ENCODE measurements around the gene TBPL1. TPM values are rescaled to one million over a fixed set of nuclear protein-coding genes. Genes with fewer than 3 reads are reported as not detected.

TBPL1 gene
- 10 to 100 TPM; 10.1 to 19.1 (median 13.7) TPM for total RNA-seq

DNA sequence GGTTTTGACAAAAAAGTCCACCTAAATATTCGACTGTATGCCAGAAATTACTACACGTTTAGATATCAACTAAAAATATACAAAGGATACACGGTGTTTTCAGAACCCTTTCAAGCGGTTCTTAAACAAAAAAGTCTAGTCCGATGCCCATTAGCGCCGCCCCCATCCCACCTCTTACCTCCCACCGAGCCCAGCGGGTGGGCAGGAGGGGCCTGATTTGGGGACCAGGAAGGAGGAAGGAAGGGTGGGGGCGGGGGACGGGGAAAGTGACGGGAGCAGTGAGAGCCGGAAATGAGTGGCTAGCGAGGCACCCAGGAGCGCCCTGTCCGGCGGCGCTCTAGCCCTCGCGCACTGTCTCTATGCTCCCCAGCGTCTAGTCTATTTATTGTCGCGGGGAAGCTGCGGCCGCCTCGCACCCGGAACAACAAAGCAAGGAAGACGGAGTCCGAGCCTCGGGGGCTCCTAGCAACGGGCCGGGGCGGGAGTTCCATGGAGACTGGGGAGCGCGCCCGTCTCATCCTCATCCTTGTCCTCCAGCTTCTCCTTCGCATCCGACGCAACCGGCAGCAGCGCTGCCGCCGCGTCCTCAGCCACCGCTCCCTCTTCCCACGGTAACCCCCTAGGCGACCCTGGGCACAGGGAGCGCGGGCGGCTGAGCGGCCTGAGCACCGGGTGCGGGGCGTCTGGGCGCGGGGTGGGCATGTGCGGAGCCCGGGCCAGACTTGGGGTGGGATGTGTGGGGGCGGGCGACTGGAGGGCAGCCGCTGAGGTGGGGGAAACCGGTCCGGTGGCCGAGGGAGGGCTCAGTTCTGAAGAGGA, at the start of gene TBPL1:
Gene TBPL1, plus strand, starts transcription at position 410 of the 819 bp plus-strand sequence. CDS start 26,902 bp downstream, outside the sequence.
- Histone ChIP-seq H3K9me3 (no peaks in the 10 kb centered on the region), H3K36me3 (no peaks in the 10 kb centered on the region), H3K4me1 (peaks cover 12 to 35% (median 17%) of the 10 kb centered on the region in 3 donors), H3K4me3 (peak within 1 kb of the TSS; percentile 84 to 98), H3K27me3 (no peaks in the 10 kb centered on the region), H3K27ac (peak within 1 kb of the TSS; percentile 86 to 99 (median 99))
- peak; percentile 97 for ATAC-seq
- 0 to 1% methylated on average over 11 to 28 of the region's 64 CpGs for WGBS, 2 donors (ENCODE audit: low coverage in 1 of 2)
- TF ChIP-seq POLR2AphosphoS5 (IDR thresholded peaks at IDR 0.05) (peak; percentile 78), EP300 (IDR thresholded peaks at IDR 0.05) (no peak), POLR2A (IDR thresholded peaks at IDR 0.05) (peak; percentile 56 to 72)
- TF ChIP-seq, protein P1, sequence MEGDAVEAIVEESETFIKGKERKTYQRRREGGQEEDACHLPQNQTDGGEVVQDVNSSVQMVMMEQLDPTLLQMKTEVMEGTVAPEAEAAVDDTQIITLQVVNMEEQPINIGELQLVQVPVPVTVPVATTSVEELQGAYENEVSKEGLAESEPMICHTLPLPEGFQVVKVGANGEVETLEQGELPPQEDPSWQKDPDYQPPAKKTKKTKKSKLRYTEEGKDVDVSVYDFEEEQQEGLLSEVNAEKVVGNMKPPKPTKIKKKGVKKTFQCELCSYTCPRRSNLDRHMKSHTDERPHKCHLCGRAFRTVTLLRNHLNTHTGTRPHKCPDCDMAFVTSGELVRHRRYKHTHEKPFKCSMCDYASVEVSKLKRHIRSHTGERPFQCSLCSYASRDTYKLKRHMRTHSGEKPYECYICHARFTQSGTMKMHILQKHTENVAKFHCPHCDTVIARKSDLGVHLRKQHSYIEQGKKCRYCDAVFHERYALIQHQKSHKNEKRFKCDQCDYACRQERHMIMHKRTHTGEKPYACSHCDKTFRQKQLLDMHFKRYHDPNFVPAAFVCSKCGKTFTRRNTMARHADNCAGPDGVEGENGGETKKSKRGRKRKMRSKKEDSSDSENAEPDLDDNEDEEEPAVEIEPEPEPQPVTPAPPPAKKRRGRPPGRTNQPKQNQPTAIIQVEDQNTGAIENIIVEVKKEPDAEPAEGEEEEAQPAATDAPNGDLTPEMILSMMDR (IDR thresholded peaks at IDR 0.05), result peak in 1 of 4 experiments; percentile 9

DNA sequence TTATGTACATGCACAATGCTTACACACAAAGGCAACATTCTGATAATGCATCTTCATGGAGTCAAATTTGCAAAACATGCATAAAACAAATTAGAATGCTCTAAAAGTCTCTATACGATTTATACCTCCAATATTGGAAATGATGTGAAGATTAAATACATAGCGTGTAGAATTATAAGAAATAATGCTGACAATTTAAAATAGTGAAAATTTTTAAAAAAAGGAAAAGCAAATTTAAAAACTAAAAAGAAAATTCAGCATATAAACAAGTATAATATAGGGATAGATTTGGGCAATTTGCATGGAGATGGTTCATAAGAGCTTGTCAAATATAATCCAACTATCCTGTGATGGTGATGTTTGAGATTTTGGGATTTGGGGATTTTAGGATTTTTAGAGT, 49.2 kb upstream of the TBPL1 start:
- Histone ChIP-seq H3K27me3 (peaks cover 4% of the 10 kb centered on the region), H3K4me3 (no peak overlapping the region), H3K36me3 (no peaks in the 10 kb centered on the region), H3K4me1 (no peaks in the 10 kb centered on the region), H3K9me3 (no peaks in the 10 kb centered on the region), H3K27ac (no peak overlapping the region)
- TF ChIP-seq POLR2A (IDR thresholded peaks at IDR 0.05) (no peak), POLR2AphosphoS5 (IDR thresholded peaks at IDR 0.05) (no peak), EP300 (IDR thresholded peaks at IDR 0.05) (no peak)
- TF ChIP-seq, protein P1 (IDR thresholded peaks at IDR 0.05), result no peak
- ATAC-seq, result no peak
- 94 to 95% methylated on average over 2 of the region's 2 CpGs for WGBS, 2 donors (ENCODE audit: low coverage in 1 of 2)

DNA sequence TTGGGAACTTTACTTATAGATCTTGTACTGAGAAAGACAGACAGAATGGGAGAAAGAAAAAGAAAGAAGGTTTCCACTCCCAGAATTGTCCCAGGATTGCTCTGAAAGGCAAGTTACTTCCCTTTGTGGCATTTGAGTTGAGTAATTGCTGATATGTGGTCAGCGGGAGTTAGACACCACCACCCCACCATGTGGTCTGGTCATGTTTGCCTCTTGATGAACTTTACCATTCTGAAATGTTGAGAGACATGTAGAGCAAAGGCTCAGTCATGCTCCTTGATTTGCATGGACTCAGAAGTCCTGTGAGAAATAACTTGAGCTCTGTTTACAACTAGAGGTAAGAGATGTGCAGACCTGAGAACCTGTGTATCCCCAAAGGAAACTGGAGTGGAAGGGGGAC, 47.0 kb upstream of the TBPL1 start:
- WGBS, 2 donors (ENCODE audit: low coverage in 1 of 2), result 40 to 88% methylated on average over 1 of the region's 1 CpG
- no peak for ATAC-seq
- TF ChIP-seq, protein P1 (IDR thresholded peaks at IDR 0.05), result no peak
- TF ChIP-seq POLR2A (IDR thresholded peaks at IDR 0.05) (no peak), POLR2AphosphoS5 (IDR thresholded peaks at IDR 0.05) (no peak), EP300 (IDR thresholded peaks at IDR 0.05) (no peak)

DNA sequence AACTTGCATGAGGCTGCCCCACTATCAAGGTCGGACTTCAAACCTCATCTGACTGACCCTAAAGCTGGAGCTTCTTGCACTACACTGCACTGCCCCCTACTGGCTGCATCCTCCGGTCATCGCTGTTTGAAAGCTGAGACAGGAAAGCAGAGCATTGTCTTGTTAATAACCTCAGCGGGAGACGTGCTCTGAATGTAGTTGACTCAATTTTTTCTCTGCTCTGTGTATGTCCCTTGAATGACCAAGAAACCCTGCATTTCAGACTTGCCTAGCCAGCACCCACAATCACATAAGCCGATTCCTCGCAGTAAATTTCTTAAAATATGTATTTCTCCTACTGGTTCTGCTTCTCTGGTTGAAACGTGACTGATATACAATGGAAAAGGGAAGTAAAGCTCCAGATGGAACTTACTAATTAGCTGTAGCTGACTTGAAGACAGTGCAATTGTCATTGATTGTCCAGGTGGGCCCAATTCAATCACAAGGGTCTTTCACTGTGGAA, 36.3 kb upstream of the TBPL1 start:
- peak overlapping the region in 1 of 4 donors; percentile 14 for H3K27ac ChIP-seq
- H3K36me3 ChIP-seq, result no peaks in the 10 kb centered on the region
- H3K4me3 ChIP-seq, result no peak overlapping the region
- TF ChIP-seq, protein P1 (IDR thresholded peaks at IDR 0.05), result peak; percentile 76 to 88 (median 84)
- TF ChIP-seq POLR2A (IDR thresholded peaks at IDR 0.05) (no peak), EP300 (IDR thresholded peaks at IDR 0.05) (no peak), POLR2AphosphoS5 (IDR thresholded peaks at IDR 0.05) (no peak)
- no peaks in the 10 kb centered on the region for H3K27me3 ChIP-seq
- peak; percentile 81 for ATAC-seq
- H3K9me3 ChIP-seq, result peaks cover 0 to 5% (median 0%) of the 10 kb centered on the region in 3 donors
- whole genome bisulfite sequencing, 2 donors (ENCODE audit: low coverage in 1 of 2), result 10 to 19% methylated on average over 7 to 8 of the region's 8 CpGs
- H3K4me1 ChIP-seq, result peaks cover 0 to 22% (median 9%) of the 10 kb centered on the region in 3 donors

More for the DNA sequence above, 47.0 kb upstream of the TBPL1 start:
- H3K36me3 ChIP-seq, result no peaks in the 10 kb centered on the region
- no peaks in the 10 kb centered on the region for H3K4me1 ChIP-seq
- H3K27me3 ChIP-seq, result peaks cover 4% of the 10 kb centered on the region
- H3K4me3 ChIP-seq, result no peak overlapping the region
- no peak overlapping the region for H3K27ac ChIP-seq
- no peaks in the 10 kb centered on the region for H3K9me3 ChIP-seq
